ENCODE measurements around the gene TMEM131. TPM values are rescaled to one million over a fixed set of nuclear protein-coding genes. Genes with fewer than 3 reads are reported as not detected.

TMEM131 gene
- total and polyA plus RNA-seq, 2 of the 8 experiments (the other 6 are each of a cell fraction or from before 2014, with no cell fraction given), result 9.7 to 22.9 TPM

GRCh38 chr2:97715951-97716694, 279.6 kb downstream of the TMEM131 start:
- Histone ChIP-seq H2BK20ac (ENCODE audit: low read length) (no peak overlapping the region), H3K9me3 (ENCODE audit: insufficient read depth in 2 of 2, low read depth in 1 of 2, low read length in 1 of 2) (no peaks in the 10 kb centered on the region), H3K36me3 (ENCODE audit: control insufficient read depth in 2 of 4, insufficient read depth in 4 of 4, low read length in 3 of 4) (no peaks in the 10 kb centered on the region), H3K79me1 (ENCODE audit: low read depth, low read length) (no peaks in the 10 kb centered on the region), H3K9ac (replicated peaks in 1 of 4; ENCODE audit: extremely low read depth in 1 of 4, low read depth in 3 of 4, low read length in 3 of 4) (no peak overlapping the region), H2BK120ac (replicated peaks; ENCODE audit: low read depth, low read length) (no peak overlapping the region), H2BK5ac (ENCODE audit: low read depth, low read length) (no peak overlapping the region), H2BK15ac (ENCODE audit: low read length) (no peak overlapping the region), H3K4ac (replicated peaks; ENCODE audit: insufficient read length, low read depth, low read length) (peak overlapping the region; percentile 24), H4K8ac (ENCODE audit: extremely low read depth, insufficient read depth, low read length) (no peak overlapping the region), H3K56ac (replicated peaks; ENCODE audit: insufficient read length, low read depth, low read length) (no peak overlapping the region), H3K14ac (ENCODE audit: insufficient read length) (no peak overlapping the region), H3K79me2 (ENCODE audit: control insufficient read depth in 1 of 2, insufficient read depth in 2 of 2, low read length in 2 of 2) (no peaks in the 10 kb centered on the region), H3K4me1 (replicated peaks in 1 of 4; ENCODE audit: control insufficient read depth in 3 of 4, insufficient read depth in 4 of 4, low read length in 3 of 4) (peaks cover 2 to 13% (median 3%) of the 10 kb centered on the region in 4 experiments; a peak in 6 of 7 replicates), H4K5ac (ENCODE audit: insufficient read length, low read depth, low read length) (no peak overlapping the region), H3K27ac (ENCODE audit: low read depth, low read length) (no peak overlapping the region), H3K4me2 (ENCODE audit: insufficient read depth in 1 of 2, low read depth in 2 of 2, low read length in 2 of 2) (no peak overlapping the region), H4K20me1 (replicated peaks in 1 of 2; ENCODE audit: control insufficient read depth in 1 of 2, insufficient read depth in 2 of 2, low read length in 2 of 2) (no peaks in the 10 kb centered on the region), H3K4me3 (ENCODE audit: extremely low read depth in 1 of 4, insufficient read depth in 2 of 4, low read depth in 3 of 4, low read length in 4 of 4) (no peak overlapping the region), H3K27me3 (replicated peaks in 1 of 4; ENCODE audit: control insufficient read depth in 3 of 4, extremely low read depth in 1 of 4, insufficient read depth in 3 of 4, low read length in 3 of 4) (no peaks in the 10 kb centered on the region), H3K18ac (ENCODE audit: extremely low read depth, low read length) (no peak overlapping the region), H3K23ac (ENCODE audit: insufficient read length) (no peak overlapping the region), H2AK5ac (ENCODE audit: low read depth, low read length) (no peak overlapping the region), H2AFZ (ENCODE audit: low read length) (no peak overlapping the region), H2BK12ac (ENCODE audit: low read depth, low read length) (no peak overlapping the region), H3K23me2 (ENCODE audit: low read depth, low read length) (no peaks in the 10 kb centered on the region), H4K91ac (replicated peaks; ENCODE audit: insufficient read length, low read length) (no peak overlapping the region)
- POLR2A ChIA-PET (ENCODE audit: partially characterized antibody), result no interaction called here
- TF ChIP-seq SIN3A (conservative IDR thresholded peaks at IDR 0.05 in 1 of 2, IDR thresholded peaks at IDR 0.05 in 1 of 2; ENCODE audit: low read depth in 1 of 2, low read length in 2 of 2) (no peak), FOSL1 (IDR thresholded peaks at IDR 0.05; ENCODE audit: insufficient read depth, low read depth, low read length) (no peak), BACH1 (IDR thresholded peaks at IDR 0.05; ENCODE audit: low read length) (no peak), CBX8 (IDR thresholded peaks at IDR 0.05; ENCODE audit: borderline replicate concordance, low read depth, low read length) (no peak), SP4 (IDR thresholded peaks at IDR 0.05; ENCODE audit: low read length) (no peak), KDM4A (IDR thresholded peaks at IDR 0.05; ENCODE audit: low read depth, low read length, severe bottlenecking) (no peak), RXRA (IDR thresholded peaks at IDR 0.05; ENCODE audit: insufficient read depth, low read depth, low read length) (no peak), KDM5A (IDR thresholded peaks at IDR 0.05; ENCODE audit: low read length) (no peak), GTF2F1 (IDR thresholded peaks at IDR 0.05; ENCODE audit: borderline replicate concordance, low read depth, low read length) (no peak), POU5F1 (IDR thresholded peaks at IDR 0.05; ENCODE audit: low read depth, low read length) (no peak), TAF7 (optimal IDR thresholded peaks at IDR 0.05; ENCODE audit: borderline replicate concordance, low read depth, low read length) (no peak)
- DNase-seq (ENCODE audit: low read depth in 1 of 2, low spot score in 2 of 2) (no peak), FAIRE-seq (no peak)
- CTCF ChIA-PET (ENCODE audit: partially characterized antibody), result interaction anchor here (1.0 to 13.6 kb wide), 3 partner anchors 9 to 25 kb away, joined by 3 to 202 read pairs (median 63); no protein-coding TSS in a partner anchor
- 95% methylated on average over 9 of the region's 9 CpGs; no CpG with 5 or more reads in 1 of the 2 experiments for WGBS, 2 experiments (ENCODE audit: extremely low coverage in 1 of 2, insufficient coverage in 1 of 2, insufficient read length in 1 of 2, insufficient replicate concordance in 2 of 2, low coverage in 1 of 2, low lambda C conversion rate in 2 of 2, missing lambda C conversion rate in 1 of 2)

All from H1 (cell line).